ENCODE measurements around the gene PRPF39.

- TF ChIP-seq CTCF (IDR thresholded peaks at IDR 0.05) (no peak), POLR2AphosphoS5 (IDR thresholded peaks at IDR 0.05) (no peak)
Measured at GRCh38 chr14:45065540-45065939, 18.4 kb upstream of the PRPF39 start.
